ENCODE data around the gene ASIC1. TPM values are rescaled to one million over a fixed set of nuclear protein-coding genes. Genes with fewer than 3 reads are reported as not detected.

Gene ASIC1
- total RNA-seq, 1 experiment from 2014 or later: 9.5 TPM

DNA sequence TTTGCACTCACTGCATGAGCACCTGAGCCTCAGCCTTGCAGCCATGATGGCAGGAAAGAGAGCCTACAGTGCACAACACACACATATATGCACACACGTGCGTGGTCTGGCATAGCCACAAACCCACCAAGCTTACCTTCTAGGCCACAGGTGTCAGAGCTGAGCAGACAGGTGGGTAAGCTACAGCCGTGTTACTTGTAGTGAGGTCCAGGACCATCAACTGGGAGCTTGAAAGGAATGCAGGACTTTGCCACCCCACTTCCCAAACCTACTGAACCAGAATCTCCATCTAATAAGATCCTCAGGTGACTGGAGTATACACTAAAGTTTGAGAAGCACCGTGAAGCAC, 2.7 kb downstream of the ASIC1 start:
- no peak for DNase-seq (ENCODE audit: low read depth)

DNA sequence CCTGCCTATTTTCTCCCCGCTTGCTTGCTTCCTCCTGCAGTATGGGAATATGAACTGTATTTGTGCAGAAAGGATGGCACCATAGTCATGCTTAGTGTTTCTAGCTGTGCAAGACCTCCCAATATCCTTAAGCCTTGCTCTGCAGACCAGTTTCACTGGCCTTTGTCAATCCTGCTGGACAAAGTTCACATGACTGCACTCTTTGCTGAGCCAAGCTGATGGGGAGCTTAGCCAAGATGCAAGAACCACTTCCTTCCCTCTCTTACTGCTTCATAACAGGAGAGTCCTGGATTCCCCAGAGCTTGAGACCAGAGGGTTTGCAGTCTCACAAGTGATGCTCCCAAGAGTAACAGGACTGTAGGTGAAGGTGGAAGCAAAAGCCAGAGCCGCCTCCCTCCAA, 3.8 kb downstream of the ASIC1 start:
- no peak for DNase-seq (ENCODE audit: low read depth)

DNA sequence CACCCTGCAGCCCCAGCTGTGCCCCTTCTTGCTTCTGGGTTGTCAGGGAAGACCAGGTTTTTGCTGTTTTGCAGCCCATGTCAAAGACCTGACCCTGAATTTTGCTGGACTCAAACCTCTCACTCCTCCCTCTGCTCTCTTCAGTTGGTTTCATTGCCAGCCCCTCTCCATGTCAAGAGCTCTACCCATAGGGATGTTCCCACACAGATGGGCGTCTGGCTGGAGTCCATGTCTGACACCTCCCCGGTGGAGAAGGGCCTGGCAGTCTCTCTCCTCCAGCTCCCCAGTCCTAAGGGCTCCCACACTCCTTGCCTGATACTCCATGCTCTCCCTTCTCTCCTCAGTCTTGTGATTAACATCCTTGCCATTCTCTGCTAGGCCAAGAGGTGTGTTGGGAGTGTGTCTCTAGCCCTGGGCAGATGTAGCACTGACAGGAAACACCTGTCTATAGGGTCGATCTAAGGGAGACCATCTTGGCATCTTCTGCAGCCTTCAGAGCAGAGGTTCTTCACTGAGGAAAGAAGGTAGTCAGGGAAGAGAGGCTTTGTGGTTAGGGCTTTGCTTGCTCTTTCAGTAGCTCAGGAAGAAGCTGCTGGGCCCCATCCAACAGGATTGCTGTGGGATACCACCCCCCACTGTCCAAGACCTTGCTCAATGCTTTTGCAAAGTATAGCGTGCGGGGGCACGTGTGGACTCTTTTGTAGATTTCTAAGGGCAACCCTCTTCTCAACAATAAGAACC, 4.7 kb downstream of the ASIC1 start:
- DNase-seq (ENCODE audit: low read depth): peak; percentile 20

DNA sequence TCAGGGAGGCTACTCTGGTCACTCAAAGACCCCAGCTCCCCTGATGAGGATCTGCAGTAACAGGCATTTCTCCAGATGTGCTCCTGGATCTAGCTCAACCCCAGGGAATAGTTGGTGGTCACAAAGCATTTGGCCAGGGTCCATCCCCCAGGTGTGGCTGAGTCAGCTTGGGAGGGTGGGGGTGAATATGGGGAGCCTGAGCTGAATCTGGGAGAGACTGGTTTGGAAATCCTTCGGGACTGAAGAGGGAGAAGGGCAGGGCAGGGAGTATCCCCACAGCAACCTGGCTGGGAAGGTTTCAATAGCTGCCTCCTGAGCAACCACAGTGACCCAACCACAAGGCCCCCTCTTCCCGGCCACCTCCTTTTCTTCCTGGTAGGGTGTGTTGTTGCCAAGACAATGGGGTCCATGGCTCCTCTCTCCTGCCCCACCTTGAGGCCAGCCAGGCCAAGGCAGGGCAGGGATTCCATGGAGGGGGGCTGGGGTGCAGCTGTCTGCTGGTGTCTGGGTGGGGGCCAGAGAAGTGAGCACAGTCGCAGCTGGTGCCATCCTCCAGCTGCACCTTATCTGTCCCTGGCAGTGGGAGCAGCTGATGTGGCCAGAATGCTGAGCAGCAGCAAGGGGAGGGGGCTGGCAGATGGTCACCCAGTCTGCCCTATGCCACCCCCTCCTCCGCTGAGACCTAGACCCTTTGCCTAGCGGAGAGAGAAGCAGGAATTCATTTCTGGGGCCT, 5.5 kb downstream of the ASIC1 start:
- peak; percentile 34 for DNase-seq (ENCODE audit: low read depth)

DNA sequence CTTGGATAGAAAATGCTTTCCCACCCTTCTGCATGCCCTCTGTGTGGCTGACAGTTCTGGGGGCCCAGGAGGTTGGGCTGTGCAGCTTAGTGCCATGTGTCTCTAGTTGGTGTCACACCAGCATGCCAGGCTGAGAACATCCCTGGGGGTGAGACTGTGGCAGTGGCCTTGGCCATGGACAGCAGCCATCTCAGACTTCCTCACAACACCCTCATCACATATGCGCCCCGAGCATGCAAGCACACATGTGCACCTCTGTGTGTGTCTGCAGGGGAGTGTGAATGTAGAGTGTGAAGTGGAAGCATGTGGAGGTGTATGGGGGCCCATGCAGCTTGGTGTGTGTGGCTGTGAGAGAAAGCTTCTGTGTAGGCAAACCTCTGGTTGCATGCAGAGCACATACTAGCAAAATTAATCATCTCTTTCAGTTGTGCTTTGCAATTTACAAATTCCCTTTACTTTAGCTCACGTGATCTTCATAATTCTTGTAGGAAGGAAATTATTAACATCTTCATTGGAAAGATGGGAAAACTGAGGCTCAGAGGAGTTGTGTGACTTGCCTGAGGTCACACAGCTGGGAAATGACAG, 8.4 kb downstream of the ASIC1 start:
- no peak for DNase-seq (ENCODE audit: low read depth)

DNA sequence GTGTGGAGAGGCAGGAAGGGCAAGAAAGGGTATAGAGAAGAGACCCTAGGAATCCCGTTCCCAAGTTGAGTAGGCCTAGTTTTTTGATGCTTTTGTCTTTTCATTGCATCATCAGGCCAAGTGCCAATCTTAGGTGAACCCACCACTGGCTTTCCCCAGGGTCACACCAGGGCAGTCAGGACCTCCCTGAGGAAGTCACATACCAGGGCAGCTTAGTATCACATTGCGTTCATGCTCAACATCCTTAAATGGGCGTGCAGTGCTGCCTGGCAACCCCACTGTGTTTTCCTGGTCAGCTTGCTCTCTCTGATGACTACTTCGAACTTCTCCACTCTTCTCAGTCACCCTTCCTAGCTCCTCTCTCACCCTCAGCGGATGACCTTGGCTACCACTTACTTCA, 9.0 kb downstream of the ASIC1 start:
- DNase-seq (ENCODE audit: low read depth): peak; percentile 82

DNA sequence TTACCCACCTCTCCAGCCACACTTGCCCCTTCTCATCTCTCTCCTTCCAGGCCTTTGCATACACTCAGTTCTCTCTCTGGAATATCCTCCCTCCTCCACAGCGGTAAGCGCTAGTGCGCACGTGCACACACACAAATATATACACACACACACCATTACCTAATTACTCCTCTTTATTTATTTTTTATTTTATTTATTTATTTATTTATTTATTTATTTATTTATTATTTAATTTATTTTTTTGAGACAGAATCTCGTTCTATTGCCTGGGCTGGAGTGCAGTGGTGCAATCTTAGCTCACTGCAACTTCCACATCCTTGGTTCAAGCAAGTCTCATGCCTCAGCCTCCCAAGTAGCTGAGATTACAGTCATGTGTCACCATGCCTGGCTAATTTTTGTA, 11.7 kb downstream of the ASIC1 start:
- no peak for DNase-seq (ENCODE audit: low read depth)

DNA sequence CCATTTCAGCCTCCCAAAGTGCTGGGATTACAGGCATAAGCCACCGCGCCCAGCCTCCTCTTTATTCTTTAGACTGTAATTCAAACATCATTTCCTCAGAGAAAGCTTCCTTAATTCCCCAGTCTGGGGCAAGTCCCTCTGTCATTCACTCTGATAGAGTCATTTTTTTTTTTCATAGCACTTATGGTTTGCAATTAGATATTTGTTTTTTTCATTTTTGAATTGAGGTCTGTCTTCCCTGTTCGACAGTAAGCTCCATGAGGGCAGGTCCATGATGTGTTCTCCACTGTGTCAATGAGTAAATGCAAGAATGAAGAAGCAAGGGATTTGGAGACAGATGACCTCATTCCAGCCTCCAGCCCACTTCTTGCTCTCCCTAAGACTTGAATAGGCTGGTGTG, 12.1 kb downstream of the ASIC1 start:
- no peak for DNase-seq (ENCODE audit: low read depth)

DNA sequence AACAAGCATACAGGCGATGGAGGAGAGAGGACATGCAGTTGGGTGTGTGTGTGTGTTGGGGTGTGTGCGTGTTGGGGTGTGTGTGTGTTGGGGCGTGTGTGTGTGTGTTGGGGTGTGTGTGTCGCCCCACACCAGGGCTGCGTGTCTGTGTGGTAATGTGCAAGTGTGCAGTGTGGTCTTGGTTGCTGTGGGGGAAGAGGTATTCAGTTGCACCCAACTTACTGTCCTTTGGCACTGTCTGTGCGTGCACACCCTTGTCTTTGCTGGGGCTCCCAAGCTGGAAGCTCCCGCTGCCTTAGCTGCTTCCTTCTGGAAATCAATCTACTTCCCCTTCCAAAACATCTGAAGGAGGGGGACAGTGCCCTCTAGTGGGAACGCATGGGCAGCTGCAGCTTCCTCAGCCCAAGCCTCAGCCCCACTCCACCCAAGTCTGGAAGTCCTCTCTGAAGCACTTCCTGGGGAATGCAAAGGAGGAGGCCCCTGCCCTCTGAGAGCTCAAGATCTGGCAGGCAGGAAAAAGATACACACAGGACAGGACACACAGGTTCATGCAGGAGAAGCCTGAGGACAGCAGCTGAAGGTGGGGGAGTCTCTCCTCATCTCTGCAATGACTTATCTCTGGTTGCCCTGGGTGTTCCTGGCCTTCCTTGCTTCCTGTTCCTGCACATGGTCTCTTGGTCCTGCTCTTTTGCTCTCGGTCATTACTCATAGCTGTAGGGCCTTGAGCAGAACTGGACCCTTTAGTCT, 13.1 kb downstream of the ASIC1 start:
- peak; percentile 86 for DNase-seq (ENCODE audit: low read depth)

DNA sequence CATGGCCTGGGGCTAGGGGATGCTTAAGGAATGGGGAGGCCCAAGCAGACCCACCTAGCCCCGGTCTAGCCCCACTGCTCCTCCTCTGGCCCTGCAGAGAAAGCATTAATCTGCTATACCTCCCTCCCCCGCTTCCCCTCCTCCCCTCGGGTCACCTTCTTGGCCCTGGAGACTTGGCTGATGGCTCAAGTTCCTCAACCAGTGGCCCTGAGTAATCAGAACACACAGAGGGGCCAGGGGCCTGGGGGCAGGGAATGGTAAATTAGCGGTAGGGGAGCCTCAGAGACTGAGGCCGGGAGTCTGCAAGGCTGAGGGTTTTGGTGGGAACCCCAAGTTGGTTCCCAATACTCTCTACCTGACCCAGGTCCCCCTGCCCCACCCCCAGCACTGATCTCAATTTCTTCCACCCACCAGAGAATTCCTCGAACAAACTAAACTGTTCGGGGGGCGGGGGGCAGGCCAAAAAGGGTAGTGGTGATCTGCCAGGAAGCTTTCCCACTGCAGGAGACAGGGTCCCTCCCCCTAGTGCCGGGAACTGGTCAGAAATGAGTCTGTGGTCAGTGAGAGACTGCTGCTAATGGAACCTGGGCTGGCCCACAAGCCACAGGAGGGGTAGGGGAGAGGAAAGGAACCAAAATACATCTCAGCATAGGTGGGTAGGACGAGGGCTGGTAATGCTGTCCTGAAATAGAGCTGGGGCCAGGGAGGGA, 15.0 kb downstream of the ASIC1 start:
- DNase-seq (ENCODE audit: low read depth): no peak

DNA sequence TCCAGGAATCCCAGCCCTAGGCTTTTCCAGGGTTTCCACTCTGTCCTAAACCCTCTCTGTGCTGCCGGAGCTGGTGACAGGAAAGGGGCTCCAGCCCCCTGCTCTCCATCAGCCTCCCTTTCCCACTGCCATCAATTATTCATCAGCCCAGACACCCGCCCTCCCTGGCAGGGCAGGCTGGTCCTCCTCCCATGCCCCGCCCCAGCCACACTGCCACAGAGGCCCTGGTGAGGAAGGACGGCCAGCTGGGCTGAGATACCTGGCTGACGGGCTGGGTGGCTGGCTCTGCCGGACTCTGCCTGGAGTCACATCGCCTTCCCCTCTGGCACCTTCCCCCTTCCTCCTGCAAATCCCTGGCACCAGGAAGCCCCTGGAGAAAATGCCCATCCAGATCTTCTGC, 15.8 kb downstream of the ASIC1 start:
- no peak for DNase-seq (ENCODE audit: low read depth)

DNA sequence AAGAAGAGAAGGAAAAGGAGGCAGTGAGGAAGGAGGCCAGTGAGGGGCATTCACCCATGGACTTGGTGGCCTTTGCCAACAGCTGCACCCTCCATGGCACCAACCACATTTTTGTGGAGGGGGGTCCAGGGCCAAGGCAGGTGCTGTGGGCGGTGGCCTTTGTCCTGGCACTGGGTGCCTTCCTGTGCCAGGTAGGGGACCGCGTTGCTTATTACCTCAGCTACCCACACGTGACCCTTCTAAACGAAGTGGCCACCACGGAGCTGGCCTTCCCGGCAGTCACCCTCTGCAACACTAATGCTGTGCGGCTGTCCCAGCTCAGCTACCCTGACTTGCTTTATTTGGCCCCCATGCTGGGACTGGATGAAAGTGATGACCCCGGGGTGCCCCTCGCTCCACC, 16.3 kb downstream of the ASIC1 start:
- no peak for DNase-seq (ENCODE audit: low read depth)

DNA sequence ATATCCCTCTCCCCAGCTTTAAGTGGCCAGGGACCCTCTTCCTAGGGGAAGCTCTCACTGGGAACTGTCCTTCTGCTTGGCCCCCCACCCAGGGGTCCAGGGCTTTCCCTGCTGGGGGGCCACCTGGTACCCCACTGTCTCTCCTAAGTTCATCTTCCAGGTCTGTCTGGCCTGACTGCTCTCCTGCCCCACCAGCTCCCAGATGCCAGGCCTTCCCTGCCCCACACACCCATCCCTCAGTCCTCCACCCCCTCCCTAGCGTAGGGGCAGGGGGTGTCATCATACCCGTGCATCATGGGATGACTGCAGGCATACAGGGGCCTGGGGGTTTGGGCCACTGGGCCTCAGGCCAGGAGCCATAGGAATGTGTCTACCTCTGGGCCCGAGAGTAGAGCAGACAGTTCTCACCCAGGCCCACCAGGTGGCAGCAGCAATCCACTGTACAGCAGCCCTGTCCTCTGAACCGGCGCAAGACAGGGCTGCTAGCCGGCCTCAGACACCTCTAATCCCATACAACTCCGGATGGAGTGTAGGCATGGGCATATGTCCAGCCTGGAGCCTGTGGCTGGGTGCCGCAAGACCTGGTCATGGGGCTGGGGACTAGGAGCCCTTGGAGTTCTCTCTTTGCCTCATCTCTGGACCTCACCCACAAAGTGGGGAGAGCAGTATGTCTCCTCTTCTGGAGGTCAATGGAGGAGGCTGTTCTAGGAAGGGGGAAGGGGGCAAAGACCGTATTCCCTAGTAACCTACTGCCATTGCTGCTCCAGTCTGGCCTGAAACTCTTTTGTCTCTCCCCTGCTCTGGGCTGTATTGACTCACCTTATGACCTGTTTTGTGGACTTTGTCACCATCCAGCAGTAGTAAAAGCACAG, 17.8 kb downstream of the ASIC1 start:
- peak; percentile 77 for DNase-seq (ENCODE audit: low read depth)

DNA sequence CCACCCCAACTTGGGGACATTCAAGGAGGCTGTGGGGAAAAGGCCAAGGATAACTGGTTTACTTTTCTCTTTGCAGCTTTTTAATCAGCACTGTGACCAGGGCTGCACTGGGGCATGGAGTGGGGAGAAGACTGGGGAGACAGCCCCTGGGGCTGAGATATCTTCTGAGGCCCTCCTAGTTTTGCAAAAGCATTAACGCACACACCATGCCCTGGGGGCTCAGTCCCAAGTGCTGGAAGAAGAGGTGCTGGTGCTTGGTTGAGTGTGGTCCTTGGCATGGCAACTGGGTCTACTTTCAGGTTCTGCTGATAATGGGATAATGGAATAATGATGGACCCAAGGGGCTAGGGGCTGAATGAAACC, 18.4 kb downstream of the ASIC1 start:
- DNase-seq (ENCODE audit: low read depth): no peak

DNA sequence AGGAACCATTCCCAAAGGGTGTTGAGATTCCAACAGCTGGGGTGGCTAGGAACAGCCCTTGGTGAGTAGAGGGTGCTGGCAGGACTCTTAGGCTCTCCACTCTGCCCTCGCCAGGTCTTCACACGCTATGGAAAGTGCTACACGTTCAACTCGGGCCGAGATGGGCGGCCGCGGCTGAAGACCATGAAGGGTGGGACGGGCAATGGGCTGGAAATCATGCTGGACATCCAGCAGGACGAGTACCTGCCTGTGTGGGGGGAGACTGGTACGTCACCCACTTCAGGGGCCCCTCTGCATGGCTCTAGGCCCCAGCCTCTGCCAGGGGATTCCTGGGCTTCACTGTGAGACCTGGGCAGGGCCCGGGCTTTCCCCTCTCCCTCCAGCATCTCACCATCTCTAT, 19.7 kb downstream of the ASIC1 start:
- DNase-seq (ENCODE audit: low read depth): no peak

DNA sequence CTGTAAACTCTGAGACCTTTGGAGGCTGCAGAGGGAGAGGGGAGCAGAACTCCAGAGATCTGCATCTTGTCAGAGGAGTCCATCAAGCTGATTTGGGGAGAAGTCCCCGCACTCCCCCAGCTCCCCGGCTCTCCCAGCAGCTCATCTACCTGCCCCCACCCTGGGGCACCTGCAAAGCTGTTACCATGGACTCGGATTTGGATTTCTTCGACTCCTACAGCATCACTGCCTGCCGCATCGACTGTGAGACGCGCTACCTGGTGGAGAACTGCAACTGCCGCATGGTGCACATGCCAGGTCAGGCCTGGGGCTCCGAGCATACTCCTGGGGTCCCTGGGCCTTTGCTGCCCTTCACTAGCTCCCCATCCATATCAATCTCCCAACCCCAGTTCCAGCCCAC, 20.9 kb downstream of the ASIC1 start:
- no peak for DNase-seq (ENCODE audit: low read depth)

DNA sequence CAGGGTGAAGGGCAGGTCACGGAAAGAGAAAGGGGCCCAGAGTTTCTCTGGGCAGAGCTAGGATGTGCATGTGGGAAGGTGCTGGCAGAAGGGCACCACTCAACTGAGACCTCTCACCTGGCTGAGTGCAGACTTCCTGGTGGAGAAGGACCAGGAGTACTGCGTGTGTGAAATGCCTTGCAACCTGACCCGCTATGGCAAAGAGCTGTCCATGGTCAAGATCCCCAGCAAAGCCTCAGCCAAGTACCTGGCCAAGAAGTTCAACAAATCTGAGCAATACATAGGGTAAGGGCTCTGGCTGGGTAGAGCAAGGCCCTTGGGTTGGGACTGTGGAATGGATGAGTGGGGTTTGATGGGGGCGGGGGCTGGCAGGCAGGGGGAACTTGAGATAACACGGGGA, 22.4 kb downstream of the ASIC1 start:
- no peak for DNase-seq (ENCODE audit: low read depth)

DNA sequence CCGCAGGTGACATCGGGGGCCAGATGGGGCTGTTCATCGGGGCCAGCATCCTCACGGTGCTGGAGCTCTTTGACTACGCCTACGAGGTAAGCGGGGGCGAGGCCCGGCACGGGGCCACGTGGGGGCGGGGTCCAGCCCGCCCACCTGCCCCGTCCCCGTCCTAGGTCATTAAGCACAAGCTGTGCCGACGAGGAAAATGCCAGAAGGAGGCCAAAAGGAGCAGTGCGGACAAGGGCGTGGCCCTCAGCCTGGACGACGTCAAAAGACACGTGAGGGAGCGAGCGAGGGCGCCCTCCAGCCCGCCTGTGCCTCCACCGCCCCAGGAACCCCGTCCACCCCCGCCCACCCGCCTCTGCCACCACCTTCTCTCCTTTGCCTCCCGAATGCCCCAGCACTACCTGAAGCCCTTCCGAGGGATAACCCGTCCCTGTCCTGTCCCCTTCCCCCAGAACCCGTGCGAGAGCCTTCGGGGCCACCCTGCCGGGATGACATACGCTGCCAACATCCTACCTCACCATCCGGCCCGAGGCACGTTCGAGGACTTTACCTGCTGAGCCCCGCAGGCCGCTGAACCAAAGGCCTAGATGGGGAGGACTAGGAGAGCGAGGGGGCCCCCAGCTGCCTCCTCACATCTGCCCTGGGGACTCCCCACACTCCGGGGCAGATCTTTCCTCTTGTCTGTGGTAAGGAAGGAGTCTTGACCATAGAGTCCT, 23.9 kb downstream of the ASIC1 start:
- DNase-seq (ENCODE audit: low read depth): no peak

DNA sequence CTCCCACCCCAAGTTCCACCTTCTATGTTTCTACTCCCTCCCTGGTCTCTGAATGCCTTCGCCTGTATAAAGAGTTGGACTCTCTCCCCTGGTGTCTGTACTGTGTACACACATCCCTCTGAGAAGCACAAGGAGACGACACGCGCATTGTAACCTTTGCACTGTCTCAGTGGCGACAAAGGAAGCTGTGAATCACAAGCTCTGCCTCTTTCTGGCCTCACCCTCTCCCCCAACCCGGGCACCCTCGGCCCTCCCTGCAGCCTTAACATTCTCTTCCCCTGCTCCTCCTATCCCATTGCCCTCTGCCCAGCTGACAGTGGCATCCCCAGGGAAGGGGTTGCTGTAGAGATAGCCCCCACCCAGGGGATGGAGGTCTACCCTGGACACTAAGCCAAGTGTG, 25.2 kb downstream of the ASIC1 start:
- DNase-seq (ENCODE audit: low read depth): peak; percentile 39

DNA sequence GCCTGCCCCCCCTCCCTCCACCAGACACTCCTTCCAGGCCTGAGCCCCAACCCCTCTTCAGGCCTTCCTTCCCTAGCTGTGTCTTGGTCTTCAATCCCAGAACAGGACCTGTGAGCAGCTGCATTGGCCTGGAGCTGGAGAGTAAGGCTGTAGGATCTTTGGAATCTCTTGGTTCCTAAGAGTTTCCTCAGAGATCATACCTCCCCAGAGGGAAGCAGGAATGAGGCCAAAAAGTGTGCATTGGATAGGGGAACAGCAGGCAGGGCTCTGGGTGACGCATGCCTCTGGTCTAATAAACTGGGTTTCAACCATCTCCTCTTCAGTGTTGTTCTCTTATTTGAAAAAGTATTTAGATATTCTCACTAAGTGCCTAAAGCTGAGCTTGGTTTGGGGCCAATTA, 25.9 kb downstream of the ASIC1 start:
- DNase-seq (ENCODE audit: low read depth): no peak
